BLaER1 (cell line): ENCODE data around the gene RPL22.
A peak's percentile ranks its signal among the peaks of the same experiment; 100 is the strongest.

Experiments
- H3K27ac ChIP-seq: shearing (Covaris generic); formaldehyde crosslinking; 2 replicates; pipeline ENCODE4 v1.8.1; 2022
- H3K27me3 ChIP-seq: shearing (Covaris generic); formaldehyde crosslinking; 2 replicates; pipeline ENCODE4 v1.8.1; 2022
- H3K36me3 ChIP-seq: shearing (Covaris generic); formaldehyde crosslinking; 2 replicates; pipeline ENCODE4 v1.8.1; 2022
- H3K4me1 ChIP-seq: shearing (Covaris generic); formaldehyde crosslinking; 2 replicates; pipeline ENCODE4 v1.8.1; 2022
- H3K4me2 ChIP-seq: shearing (Covaris generic); formaldehyde crosslinking; 2 replicates; pipeline ENCODE4 v1.8.1; 2022
- H3K4me3 ChIP-seq: shearing (Covaris generic); formaldehyde crosslinking; 2 replicates; pipeline ENCODE4 v1.8.1; 2022
- H3K9ac ChIP-seq: shearing (Covaris generic); formaldehyde crosslinking; 2 replicates; pipeline ENCODE4 v1.8.1; 2022
- H3K9me3 ChIP-seq: shearing (Covaris generic); formaldehyde crosslinking; 2 replicates; pipeline ENCODE4 v1.8.1; 2022
- H4K20me1 ChIP-seq: shearing (Covaris generic); formaldehyde crosslinking; 2 replicates; pipeline ENCODE4 v1.8.1; 2022
- Cebpa-rat ChIP-seq: shearing (Covaris generic); IDR thresholded peaks from 2 replicates; pipeline ENCODE4 v1.8.1; 2022

The RPL22 gene

DNA sequence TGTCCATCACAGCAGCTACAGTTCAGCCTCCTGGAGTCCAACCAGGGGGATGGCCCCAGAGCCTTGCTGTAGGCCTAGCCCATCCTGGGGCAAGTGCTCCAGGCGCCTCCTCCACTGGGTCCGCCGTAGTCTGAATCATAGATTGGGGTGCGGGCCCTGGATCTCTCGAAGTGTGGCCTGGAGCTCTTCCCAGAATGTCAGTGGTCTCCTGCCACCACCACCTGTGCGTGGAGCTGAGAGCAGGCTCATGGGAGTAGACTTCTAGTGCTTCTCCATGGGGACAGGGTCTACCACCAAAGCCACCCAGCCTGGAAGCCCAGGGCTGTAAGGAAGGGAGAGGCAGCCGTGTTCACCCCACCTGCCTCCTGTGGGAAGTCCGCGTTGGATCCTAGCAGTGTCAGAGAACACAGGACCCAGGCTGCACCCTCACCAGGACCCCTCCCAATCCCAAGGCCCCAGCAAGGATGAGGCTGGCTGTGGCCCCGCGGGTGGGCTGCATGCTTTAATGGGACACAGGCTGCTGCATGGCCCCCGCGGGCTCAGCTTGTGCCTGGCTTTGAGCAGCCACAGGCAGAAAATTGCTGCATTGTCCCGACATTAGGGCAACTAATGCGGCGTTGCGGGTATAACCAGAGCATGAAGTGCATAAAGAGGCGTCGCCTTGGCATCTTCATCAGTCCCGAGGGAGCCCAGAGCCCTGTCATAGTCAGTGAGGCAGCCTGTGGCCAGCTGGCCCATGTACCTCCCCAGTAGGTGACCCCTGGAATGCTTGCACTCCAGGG is 43.8 kb upstream of the RPL22 start:
- H3K36me3 ChIP-seq: no peaks in the 10 kb centered on the region
- H3K4me2 ChIP-seq: peak overlapping the region; percentile 94
- H3K4me3 ChIP-seq: peak overlapping the region; percentile 36; the same call in 1 of the 2 replicates
- peaks cover 93% of the 10 kb centered on the region for H3K4me1 ChIP-seq
- H3K27me3 ChIP-seq: peaks cover 77% of the 10 kb centered on the region
- no peak overlapping the region for H3K27ac ChIP-seq
- TF ChIP-seq Cebpa-rat: no peak
- H3K9me3 ChIP-seq: no peaks in the 10 kb centered on the region
- H4K20me1 ChIP-seq: peaks cover 40% of the 10 kb centered on the region
- no peak overlapping the region for H3K9ac ChIP-seq

- no peaks in the 10 kb centered on the region for H3K36me3 ChIP-seq
- peaks cover 70% of the 10 kb centered on the region for H3K27me3 ChIP-seq
- no peak for TF ChIP-seq Cebpa-rat
- peak overlapping the region; percentile 60 for H3K4me3 ChIP-seq
- no peak overlapping the region for H3K27ac ChIP-seq
- H3K9ac ChIP-seq: peak overlapping the region; percentile 18; the same call in 1 of the 2 replicates
- H3K4me1 ChIP-seq: peaks cover 91% of the 10 kb centered on the region
- H3K9me3 ChIP-seq: no peaks in the 10 kb centered on the region
- peaks cover 29% of the 10 kb centered on the region for H4K20me1 ChIP-seq
- peak overlapping the region; percentile 94 for H3K4me2 ChIP-seq
Observed at GRCh38 chr1:6241887-6242740, 42.7 kb upstream of the RPL22 start.

- Histone ChIP-seq H3K4me3 (peak overlapping the region; percentile 60), H3K36me3 (no peaks in the 10 kb centered on the region), H4K20me1 (peaks cover 21% of the 10 kb centered on the region), H3K4me1 (peaks cover 85% of the 10 kb centered on the region), H3K27ac (no peak overlapping the region), H3K9ac (peak overlapping the region; percentile 18), H3K4me2 (peak overlapping the region; percentile 94), H3K9me3 (0 out of 2 replicates have a peak, but pooled peaks cover 5% of the 10 kb centered on the region), H3K27me3 (peaks cover 62% of the 10 kb centered on the region)
- no peak for TF ChIP-seq Cebpa-rat
Observed at GRCh38 chr1:6241107-6241886, 41.9 kb upstream of the RPL22 start.

DNA sequence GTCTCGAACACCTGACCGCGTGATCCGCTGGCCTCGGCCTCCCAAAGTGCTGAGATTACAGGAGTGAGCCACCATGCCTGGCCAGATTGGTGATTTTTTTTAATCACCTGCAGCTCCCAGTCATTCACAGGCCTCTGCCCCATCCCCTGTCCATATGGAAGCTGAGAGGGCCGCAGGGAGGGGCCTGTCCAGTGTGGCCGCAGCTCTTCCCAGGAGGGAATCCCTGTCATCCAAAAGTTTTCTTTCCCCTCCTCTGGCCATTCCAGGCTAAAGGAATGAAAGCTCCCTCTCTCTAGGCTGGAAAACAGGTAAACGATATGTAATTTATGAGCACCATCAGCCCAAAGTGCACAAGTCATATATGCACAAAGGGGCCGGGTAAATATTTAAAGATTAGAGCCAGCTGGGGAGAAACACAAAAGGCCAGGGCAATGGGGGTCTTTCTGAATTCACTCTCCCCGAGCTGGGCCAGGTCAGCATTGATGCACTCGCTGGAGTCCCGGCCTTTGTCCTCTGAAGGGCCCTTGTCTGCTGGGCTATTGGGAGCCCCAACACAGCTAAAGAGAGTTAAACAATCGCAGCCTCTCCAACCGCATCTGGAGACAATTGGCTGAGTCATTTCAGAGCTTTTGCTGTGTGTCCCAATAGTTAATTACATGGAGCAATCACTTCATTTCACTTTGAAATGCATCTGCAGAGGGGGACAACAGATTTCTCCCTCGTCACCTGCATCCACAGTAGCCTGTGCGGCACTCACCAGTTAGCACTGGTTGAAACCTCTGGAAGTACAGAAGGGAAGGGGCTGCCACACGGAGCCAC is 40.8 kb upstream of the RPL22 start:
- Histone ChIP-seq H3K4me2 (peak overlapping the region; percentile 94; the same call in 1 of the 2 replicates), H4K20me1 (peaks cover 9% of the 10 kb centered on the region), H3K9me3 (0 out of 2 replicates have a peak, but pooled peaks cover 5% of the 10 kb centered on the region), H3K36me3 (no peaks in the 10 kb centered on the region), H3K4me3 (no peak overlapping the region), H3K9ac (no peak overlapping the region), H3K4me1 (peaks cover 78% of the 10 kb centered on the region), H3K27me3 (peaks cover 51% of the 10 kb centered on the region), H3K27ac (no peak overlapping the region)
- no peak for TF ChIP-seq Cebpa-rat

DNA sequence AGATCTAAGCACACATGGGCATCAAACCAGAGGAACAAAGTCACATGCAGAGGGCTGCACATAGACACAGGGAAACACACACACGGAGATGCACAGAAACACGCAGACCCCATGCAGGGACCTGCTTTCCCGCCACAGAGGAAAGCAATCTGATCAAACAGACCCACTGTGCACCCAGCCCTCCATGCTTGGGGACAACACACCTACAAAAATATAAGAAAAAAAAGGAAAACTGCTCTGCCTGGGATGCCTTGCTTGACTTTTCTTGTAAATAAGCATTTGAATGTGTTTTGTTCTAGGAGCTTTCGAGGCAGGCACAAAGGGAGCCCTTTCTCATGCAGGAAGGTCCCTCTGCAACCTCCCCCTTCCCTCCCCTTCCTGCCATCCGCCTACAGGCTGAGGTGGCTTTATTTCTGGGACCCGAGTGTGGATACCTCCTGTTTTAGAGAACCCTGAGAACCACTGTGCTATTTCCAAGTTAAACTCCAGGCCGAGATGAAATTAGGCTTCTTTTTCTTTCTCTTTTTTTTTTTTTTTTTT is 39.9 kb upstream of the RPL22 start:
- H3K27ac ChIP-seq: no peak overlapping the region
- peak overlapping the region; percentile 65 for H3K4me2 ChIP-seq
- H3K27me3 ChIP-seq: peaks cover 46% of the 10 kb centered on the region
- H3K4me1 ChIP-seq: peaks cover 81% of the 10 kb centered on the region
- peaks cover 16% of the 10 kb centered on the region for H4K20me1 ChIP-seq
- H3K9ac ChIP-seq: no peak overlapping the region
- H3K36me3 ChIP-seq: peaks cover 2% of the 10 kb centered on the region
- no peak overlapping the region for H3K4me3 ChIP-seq
- TF ChIP-seq Cebpa-rat: no peak
- H3K9me3 ChIP-seq: 0 out of 2 replicates have a peak, but pooled peaks cover 5% of the 10 kb centered on the region

GRCh38 chr1:6237093-6237492 is 37.7 kb upstream of the RPL22 start:
- no peak for TF ChIP-seq Cebpa-rat
- Histone ChIP-seq H3K9me3 (0 out of 2 replicates have a peak, but pooled peaks cover 5% of the 10 kb centered on the region), H3K4me2 (no peak overlapping the region), H3K4me1 (peaks cover 64% of the 10 kb centered on the region), H3K9ac (no peak overlapping the region), H3K4me3 (no peak overlapping the region), H4K20me1 (peaks cover 13% of the 10 kb centered on the region), H3K27ac (no peak overlapping the region), H3K27me3 (peaks cover 24% of the 10 kb centered on the region), H3K36me3 (peaks cover 24% of the 10 kb centered on the region)

DNA sequence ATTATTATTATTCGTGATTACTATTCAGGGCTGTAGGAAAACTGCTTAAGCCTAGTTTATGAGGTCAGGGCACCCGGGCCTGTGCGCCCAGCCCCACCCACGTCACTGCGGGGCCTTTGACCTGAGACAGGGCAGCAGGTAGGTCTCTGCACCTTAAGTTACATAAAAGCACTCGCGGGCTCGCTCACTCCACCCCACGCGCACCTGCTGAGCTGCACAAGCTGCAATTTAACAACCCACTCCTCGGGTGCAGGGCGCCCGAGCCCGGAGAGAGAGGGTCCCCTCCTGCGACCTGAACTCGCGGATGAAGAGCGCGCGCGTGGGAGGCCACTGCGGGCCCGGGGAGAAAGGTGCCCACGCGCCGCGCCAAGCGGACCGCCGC is 35.9 kb upstream of the RPL22 start:
- Histone ChIP-seq H3K36me3 (peaks cover 42% of the 10 kb centered on the region), H3K4me2 (peak overlapping the region; percentile 96), H3K27ac (peak overlapping the region; percentile 90), H3K9ac (peak overlapping the region; percentile 95), H3K9me3 (0 out of 2 replicates have a peak, but pooled peaks cover 5% of the 10 kb centered on the region), H3K27me3 (peaks cover 6% of the 10 kb centered on the region), H4K20me1 (peaks cover 19% of the 10 kb centered on the region; the same call in 1 of the 2 replicates), H3K4me1 (peaks cover 46% of the 10 kb centered on the region), H3K4me3 (peak overlapping the region; percentile 85)
- no peak for TF ChIP-seq Cebpa-rat

GRCh38 chr1:6234502-6235295 is 35.3 kb upstream of the RPL22 start:
- Histone ChIP-seq H3K27ac (peak overlapping the region; percentile 90), H3K4me1 (peaks cover 40% of the 10 kb centered on the region), H3K36me3 (peaks cover 48% of the 10 kb centered on the region), H4K20me1 (peaks cover 19% of the 10 kb centered on the region; the same call in 1 of the 2 replicates), H3K9ac (peak overlapping the region; percentile 95), H3K27me3 (no peaks in the 10 kb centered on the region; the same call in 1 of the 2 replicates), H3K4me3 (peak overlapping the region; percentile 85), H3K9me3 (0 out of 2 replicates have a peak, but pooled peaks cover 5% of the 10 kb centered on the region), H3K4me2 (peak overlapping the region; percentile 96)
- no peak for TF ChIP-seq Cebpa-rat
